Psoas muscle (tissue), 8 donors: ENCODE results near the gene E2F8. TPM values are rescaled to one million over a fixed set of nuclear protein-coding genes. Genes with fewer than 3 reads are reported as not detected.

Experiments
- ATAC-seq, 4 donors: fragments of 200-7000 bp; cut with Tn5 transposase; one replicate each; pipeline ENCODE4 v1.9.1; 2020; ENCODE audit warnings: moderate library complexity in 3 of 4, mild to moderate bottlenecking in 2 of 4
- DNase-seq, 2 donors: peaks; one replicate each; pipeline ENCODE4 v3.0.0-alpha.2; 2020
- H3K27ac ChIP-seq: fragments of 200-600 bp; one replicate; pipeline ENCODE4 v1.8.0; 2022
- H3K27me3 ChIP-seq, 3 donors: fragments of 200-600 bp in 1 of 3; one replicate each; pipeline versions ENCODE4 v1.6.1 to v1.8.0; 2013 to 2022; ENCODE audit warnings: low read length in 2 of 3, mild to moderate bottlenecking in 2 of 3, moderate library complexity in 1 of 3; ENCODE audit not compliant: insufficient read depth in 3 of 3
- H3K36me3 ChIP-seq, 2 donors: fragments of 200-600 bp in 1 of 2; one replicate each; pipeline versions ENCODE4 v1.6.1 to v1.8.0; 2013 to 2022; ENCODE audit warnings: low read depth in 1 of 2, mild to moderate bottlenecking in 1 of 2, moderate library complexity in 1 of 2; ENCODE audit not compliant: insufficient read depth in 1 of 2
- H3K4me1 ChIP-seq: fragments of 200-600 bp; one replicate; pipeline ENCODE4 v1.8.0; 2022
- H3K4me3 ChIP-seq: fragments of 200-600 bp; one replicate; pipeline ENCODE4 v1.8.0; 2022; ENCODE audit warnings: mild to moderate bottlenecking
- H3K9me3 ChIP-seq: fragments of 200-600 bp; one replicate; pipeline ENCODE4 v1.8.0; 2022
- WGBS, 3 donors: extraction: QIAGEN DNeasy Blood & Tissue Kit; methylation state at CpG; one replicate each; pipeline versions ENCODE4 v1.1.6 to v1.1.7; 2013; 5-methylcytosine and 5-hydroxymethylcytosine counted together
- intact Hi-C, 2 donors: fragments of 100-400 bp; cut with DNase I; formaldehyde crosslinking; loops; one replicate each; pipeline versions ENCODE4 v1.11.0 to v1.14.2; 2022
- polyA plus RNA-seq, 3 donors: library from polyadenylated mRNA; stranded (reverse); fragments of 200-250 nt; gene quantifications; one replicate each; pipeline ENCODE4 v1.2.3, GENCODE V29; 2013
- total RNA-seq, 4 donors: library from RNA; stranded (reverse); fragmentation: NEBNext Ultra II Directional in 2 of 4; extraction: Animal tissue kit (Norgen Biotek cat#: 25700) in 2 of 4; gene quantifications; one replicate each; pipeline versions ENCODE4 v1.2.1 to v1.2.4, GENCODE V29; 2021 to 2023
- TF ChIP-seq, protein P1 (sequence below): fragments of 200-600 bp; IDR thresholded peaks from one replicate; pipeline ENCODE4 v1.8.0; 2022; ENCODE audit warnings: antibody characterized with exemption
- donor health status: healthy with polysubstance abuse.
- donor health status: DM: no; HTN: no; CAD: no; lungs with moderate emphysema.
- donor health status: Bipolar disorder and iron deficiency.
- donor health status: healthy.
- donor health status: DM: yes; HTN: yes; CAD: no.
- donor health status: DM: no; HTN: no; CAD: no.
- donor health status: DM: no; HTN: no; CAD: no.
- donor health status: DM: yes; HTN: yes; CAD: no.

The E2F8 gene
- total and polyA plus RNA-seq, 7 donors = 1.00 to 11.6 (median 1.5) TPM

DNA sequence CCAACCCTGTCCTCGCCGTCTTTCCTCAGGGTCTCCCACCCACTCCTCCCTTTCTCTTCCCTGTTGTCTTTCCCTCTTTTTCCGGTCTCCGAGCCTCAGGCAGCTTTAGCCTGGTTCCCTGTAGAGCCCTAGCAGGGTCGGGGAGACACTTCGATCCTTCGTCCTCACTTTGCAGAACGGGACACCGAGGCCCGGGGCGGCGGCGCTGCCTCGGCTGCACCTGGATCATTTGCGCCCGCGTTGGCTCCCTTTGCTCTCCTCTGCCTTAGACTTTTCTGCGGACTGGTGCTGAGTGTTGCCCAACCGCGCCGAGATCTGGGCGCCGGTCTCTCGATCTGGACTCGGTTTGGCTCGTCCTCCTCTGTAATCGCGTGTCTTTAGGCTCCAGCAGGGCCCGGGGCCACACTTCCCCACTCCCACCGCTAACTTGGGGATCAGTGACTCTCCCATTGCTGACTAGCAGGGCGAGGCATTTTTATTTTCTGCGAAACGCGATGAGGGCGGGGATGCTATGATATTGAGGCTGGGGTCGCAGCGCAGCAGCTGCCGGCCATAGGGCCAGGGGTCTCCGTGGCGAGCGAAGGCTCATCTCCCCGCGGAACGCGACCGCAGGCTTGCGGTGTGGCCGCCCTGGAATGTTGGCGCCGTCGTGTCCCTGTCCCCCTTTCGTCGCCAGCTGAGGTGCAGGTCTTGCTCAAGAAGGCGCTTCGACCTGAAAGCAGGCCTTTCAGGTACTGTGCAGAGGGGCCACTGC, 1.6 kb upstream of the E2F8 start:
- WGBS, 3 donors = 20 to 26% (median 22%) methylated on average over 55 of the region's 55 CpGs
- DNase-seq (peak in 1 of 2 donors; percentile 50), ATAC-seq (no peak)
- Histone ChIP-seq H3K27me3 (peaks cover 0 to 27% (median 9%) of the 10 kb centered on the region in 3 donors), H3K36me3 (no peaks in the 10 kb centered on the region), H3K9me3 (no peaks in the 10 kb centered on the region), H3K4me3 (peak overlapping the region; percentile 81), H3K27ac (no peak overlapping the region), H3K4me1 (peaks cover 10% of the 10 kb centered on the region)
- TF ChIP-seq, protein P1, sequence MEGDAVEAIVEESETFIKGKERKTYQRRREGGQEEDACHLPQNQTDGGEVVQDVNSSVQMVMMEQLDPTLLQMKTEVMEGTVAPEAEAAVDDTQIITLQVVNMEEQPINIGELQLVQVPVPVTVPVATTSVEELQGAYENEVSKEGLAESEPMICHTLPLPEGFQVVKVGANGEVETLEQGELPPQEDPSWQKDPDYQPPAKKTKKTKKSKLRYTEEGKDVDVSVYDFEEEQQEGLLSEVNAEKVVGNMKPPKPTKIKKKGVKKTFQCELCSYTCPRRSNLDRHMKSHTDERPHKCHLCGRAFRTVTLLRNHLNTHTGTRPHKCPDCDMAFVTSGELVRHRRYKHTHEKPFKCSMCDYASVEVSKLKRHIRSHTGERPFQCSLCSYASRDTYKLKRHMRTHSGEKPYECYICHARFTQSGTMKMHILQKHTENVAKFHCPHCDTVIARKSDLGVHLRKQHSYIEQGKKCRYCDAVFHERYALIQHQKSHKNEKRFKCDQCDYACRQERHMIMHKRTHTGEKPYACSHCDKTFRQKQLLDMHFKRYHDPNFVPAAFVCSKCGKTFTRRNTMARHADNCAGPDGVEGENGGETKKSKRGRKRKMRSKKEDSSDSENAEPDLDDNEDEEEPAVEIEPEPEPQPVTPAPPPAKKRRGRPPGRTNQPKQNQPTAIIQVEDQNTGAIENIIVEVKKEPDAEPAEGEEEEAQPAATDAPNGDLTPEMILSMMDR = no peak
- intact Hi-C loops = loop anchor here in 1 of 2 donors (10.0 kb wide), 1 partner anchor 58 kb away; no protein-coding TSS in a partner anchor

DNA sequence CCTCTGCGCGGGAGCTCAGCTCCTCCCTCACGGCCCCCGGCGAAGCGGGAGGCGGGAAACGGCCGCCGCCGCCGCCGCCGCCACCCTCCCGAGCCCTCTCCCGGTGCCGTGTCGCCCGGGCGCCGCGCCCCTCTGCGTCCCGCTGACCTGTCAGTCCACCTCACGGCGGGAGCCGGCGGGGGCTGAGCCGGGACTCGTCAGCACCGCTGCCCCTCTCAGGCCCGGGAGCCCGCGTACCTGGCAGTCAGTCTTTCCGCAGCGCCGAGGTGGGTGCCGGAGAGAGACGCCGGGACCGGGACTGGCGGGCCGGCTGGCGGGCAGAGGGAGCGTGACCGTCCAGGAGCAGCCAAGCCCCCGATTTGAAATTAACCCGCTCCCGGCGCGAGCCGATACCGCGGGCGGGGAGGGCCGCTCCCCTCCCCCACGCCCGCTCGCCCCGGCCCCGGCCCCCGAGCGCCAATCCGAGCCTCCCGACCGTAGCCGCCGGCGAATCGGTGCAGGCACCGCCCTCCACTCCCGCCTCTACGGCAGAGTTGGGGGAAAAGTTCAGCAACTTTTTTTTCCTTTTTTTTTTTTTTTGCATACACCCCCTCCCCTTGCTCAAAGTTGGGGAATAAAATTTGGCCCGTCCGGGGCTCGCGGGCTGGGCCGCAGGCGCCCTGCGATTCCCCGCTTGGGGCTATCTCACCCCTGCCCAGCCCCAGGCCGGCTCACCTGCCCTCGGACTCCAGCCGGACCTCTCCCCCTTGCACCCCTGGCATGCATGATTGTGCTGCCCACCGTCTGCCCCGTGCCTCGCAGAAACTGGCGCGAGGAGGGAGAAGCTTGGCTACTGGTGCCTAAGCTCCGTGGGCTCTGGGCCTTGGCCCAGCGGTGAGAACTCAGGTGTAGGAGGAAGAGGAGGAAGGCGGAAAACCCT, 774 bp upstream of the E2F8 start:
- Histone ChIP-seq H3K27ac (no peak overlapping the region), H3K27me3 (peaks cover 0 to 27% (median 9%) of the 10 kb centered on the region in 3 donors), H3K4me3 (peak overlapping the region; percentile 81), H3K36me3 (no peaks in the 10 kb centered on the region), H3K9me3 (no peaks in the 10 kb centered on the region), H3K4me1 (peaks cover 10% of the 10 kb centered on the region)
- TF ChIP-seq, protein P1 = no peak
- intact Hi-C loops = loop anchor here in 1 of 2 donors (10.0 kb wide), 1 partner anchor 57 kb away; no protein-coding TSS in a partner anchor
- peak; percentile 36 to 65 for DNase-seq
- 1% methylated on average over 43 to 92 of the region's 92 CpGs for WGBS, 3 donors
- peak; percentile 4 to 32 (median 20) for ATAC-seq

DNA sequence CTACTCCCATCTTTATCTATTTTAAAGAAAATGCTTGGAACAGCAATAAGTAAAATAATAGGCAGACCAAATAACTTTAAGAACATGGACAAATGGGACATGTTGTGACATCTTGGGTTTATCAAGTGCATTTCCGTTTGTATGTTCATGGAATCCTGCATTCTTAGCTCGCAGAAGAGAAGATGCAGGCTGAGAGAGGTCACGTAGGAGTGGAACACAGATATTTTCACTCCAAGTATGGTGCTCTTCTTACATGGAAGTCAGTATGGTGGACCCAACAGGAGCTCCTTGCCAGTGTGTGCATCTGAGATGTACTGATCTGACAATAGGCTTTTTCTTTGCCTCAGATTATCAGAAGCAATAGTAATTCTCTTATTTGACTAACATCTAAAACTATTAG, 1.7 kb downstream of the E2F8 start:
- DNase-seq (no peak), ATAC-seq (no peak)
- Histone ChIP-seq H3K4me1 (peaks cover 17% of the 10 kb centered on the region), H3K4me3 (peak overlapping the region; percentile 81), H3K9me3 (no peaks in the 10 kb centered on the region), H3K27me3 (peaks cover 0 to 27% (median 9%) of the 10 kb centered on the region in 3 donors), H3K27ac (peak overlapping the region; percentile 79), H3K36me3 (no peaks in the 10 kb centered on the region)
- TF ChIP-seq, protein P1 = no peak
- 60 to 65% (median 62%) methylated on average over 3 of the region's 3 CpGs for WGBS, 3 donors
- intact Hi-C loops = loop anchor here in 1 of 2 donors (5.0 kb wide), 1 partner anchor 37 kb away; the partner anchor contains the start of gene CSRP3

DNA sequence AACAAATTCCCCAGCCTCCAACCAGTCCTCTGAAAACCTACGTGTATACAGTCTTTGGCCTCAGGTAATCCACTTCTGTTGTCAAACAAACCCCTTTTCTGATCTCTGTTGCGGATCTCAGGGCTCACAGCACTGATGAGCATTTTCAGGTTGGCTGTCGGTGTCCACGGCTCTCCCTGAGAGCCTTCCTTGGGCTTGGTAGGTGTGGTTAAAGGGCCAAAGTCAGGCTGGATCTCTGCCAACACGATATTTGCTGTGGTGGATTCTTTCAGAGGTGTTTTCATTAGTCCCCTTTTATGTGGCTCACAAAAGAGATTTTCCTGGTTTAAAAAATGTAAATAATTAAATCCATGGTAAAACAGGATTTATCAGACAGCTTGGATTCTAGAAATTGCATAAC, 2.9 kb downstream of the E2F8 start:
- intact Hi-C loops = loop anchor here in 1 of 2 donors (5.0 kb wide), 1 partner anchor 36 kb away; the partner anchor contains the start of gene CSRP3
- peak overlapping the region; percentile 81 for H3K4me3 ChIP-seq
- H3K27ac ChIP-seq = peak overlapping the region; percentile 79
- TF ChIP-seq, protein P1 = no peak
- H3K27me3 ChIP-seq = peaks cover 0 to 18% (median 9%) of the 10 kb centered on the region in 3 donors
- no peaks in the 10 kb centered on the region for H3K36me3 ChIP-seq
- ATAC-seq (peak in 2 of 4 donors; percentile 31 to 40), DNase-seq (no peak)
- peaks cover 19% of the 10 kb centered on the region for H3K4me1 ChIP-seq
- H3K9me3 ChIP-seq = no peaks in the 10 kb centered on the region
- WGBS, 3 donors = 28 to 38% (median 33%) methylated on average over 5 of the region's 5 CpGs
